Left ventricle myocardium inferior (tissue), 1 donor: ENCODE results near the gene FTO. TPM values are rescaled to one million over a fixed set of nuclear protein-coding genes. Genes with fewer than 3 reads are reported as not detected.

Source experiments
- DNase-seq: peaks from one replicate; pipeline ENCODE4 v3.0.0-alpha.2; 2020
- H3K27ac ChIP-seq: fragments of 200-600 bp; replicated peaks from 2 replicates; pipeline ENCODE4 v1.8.0; 2021
- H3K27me3 ChIP-seq: fragments of 200-600 bp; 2 replicates; pipeline ENCODE4 v1.8.0; 2021; ENCODE audit warnings: low read depth
- H3K36me3 ChIP-seq: fragments of 200-600 bp; 2 replicates; pipeline ENCODE4 v1.8.0; 2021
- H3K4me1 ChIP-seq: fragments of 200-600 bp; 2 replicates; pipeline ENCODE4 v1.8.0; 2021
- H3K4me3 ChIP-seq: fragments of 200-600 bp; 2 replicates; pipeline ENCODE4 v1.8.0; 2021; ENCODE audit warnings: mild to moderate bottlenecking, moderate library complexity
- H3K9me3 ChIP-seq: fragments of 200-600 bp; replicated peaks from 2 replicates; pipeline ENCODE4 v1.8.0; 2021
- intact Hi-C: fragments of 100-400 bp; cut with micrococcal nuclease; formaldehyde crosslinking; loops from one replicate; pipeline ENCODE4 v1.11.0; 2022
- total RNA-seq: library from RNA; stranded (reverse); fragmentation: NEBNext Ultra II Directional; extraction: Animal tissue kit (Norgen Biotek cat#: 25700); gene quantifications from one replicate; pipeline ENCODE4 v1.2.1, GENCODE V29; 2021
- TF ChIP-seq, protein P1 (sequence below): fragments of 200-600 bp; IDR thresholded peaks from 2 replicates; pipeline ENCODE4 v1.8.0; 2021; ENCODE audit warnings: antibody characterized with exemption, mild to moderate bottlenecking, borderline replicate concordance
- donor health status: DM: no; HTN: yes; CAD: no; lungs with severe emphysema.

FTO gene
- total RNA-seq, 1 donor from 2014 or later = 78.4 TPM

GRCh38 chr16:53757971-53758609 is 54.1 kb downstream of the FTO start:
- TF ChIP-seq, protein P1, sequence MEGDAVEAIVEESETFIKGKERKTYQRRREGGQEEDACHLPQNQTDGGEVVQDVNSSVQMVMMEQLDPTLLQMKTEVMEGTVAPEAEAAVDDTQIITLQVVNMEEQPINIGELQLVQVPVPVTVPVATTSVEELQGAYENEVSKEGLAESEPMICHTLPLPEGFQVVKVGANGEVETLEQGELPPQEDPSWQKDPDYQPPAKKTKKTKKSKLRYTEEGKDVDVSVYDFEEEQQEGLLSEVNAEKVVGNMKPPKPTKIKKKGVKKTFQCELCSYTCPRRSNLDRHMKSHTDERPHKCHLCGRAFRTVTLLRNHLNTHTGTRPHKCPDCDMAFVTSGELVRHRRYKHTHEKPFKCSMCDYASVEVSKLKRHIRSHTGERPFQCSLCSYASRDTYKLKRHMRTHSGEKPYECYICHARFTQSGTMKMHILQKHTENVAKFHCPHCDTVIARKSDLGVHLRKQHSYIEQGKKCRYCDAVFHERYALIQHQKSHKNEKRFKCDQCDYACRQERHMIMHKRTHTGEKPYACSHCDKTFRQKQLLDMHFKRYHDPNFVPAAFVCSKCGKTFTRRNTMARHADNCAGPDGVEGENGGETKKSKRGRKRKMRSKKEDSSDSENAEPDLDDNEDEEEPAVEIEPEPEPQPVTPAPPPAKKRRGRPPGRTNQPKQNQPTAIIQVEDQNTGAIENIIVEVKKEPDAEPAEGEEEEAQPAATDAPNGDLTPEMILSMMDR = no peak
- H3K36me3 ChIP-seq = no peaks in the 10 kb centered on the region
- H3K9me3 ChIP-seq = no peaks in the 10 kb centered on the region
- no peak for DNase-seq
- H3K27ac ChIP-seq = no peak overlapping the region
- H3K4me1 ChIP-seq = peaks cover 49% of the 10 kb centered on the region
- no peak overlapping the region for H3K4me3 ChIP-seq
- H3K27me3 ChIP-seq = no peaks in the 10 kb centered on the region
- intact Hi-C loops = no loop called here

GRCh38 chr16:53761962-53762703 is 58.2 kb downstream of the FTO start:
- no peak overlapping the region for H3K27ac ChIP-seq

DNA sequence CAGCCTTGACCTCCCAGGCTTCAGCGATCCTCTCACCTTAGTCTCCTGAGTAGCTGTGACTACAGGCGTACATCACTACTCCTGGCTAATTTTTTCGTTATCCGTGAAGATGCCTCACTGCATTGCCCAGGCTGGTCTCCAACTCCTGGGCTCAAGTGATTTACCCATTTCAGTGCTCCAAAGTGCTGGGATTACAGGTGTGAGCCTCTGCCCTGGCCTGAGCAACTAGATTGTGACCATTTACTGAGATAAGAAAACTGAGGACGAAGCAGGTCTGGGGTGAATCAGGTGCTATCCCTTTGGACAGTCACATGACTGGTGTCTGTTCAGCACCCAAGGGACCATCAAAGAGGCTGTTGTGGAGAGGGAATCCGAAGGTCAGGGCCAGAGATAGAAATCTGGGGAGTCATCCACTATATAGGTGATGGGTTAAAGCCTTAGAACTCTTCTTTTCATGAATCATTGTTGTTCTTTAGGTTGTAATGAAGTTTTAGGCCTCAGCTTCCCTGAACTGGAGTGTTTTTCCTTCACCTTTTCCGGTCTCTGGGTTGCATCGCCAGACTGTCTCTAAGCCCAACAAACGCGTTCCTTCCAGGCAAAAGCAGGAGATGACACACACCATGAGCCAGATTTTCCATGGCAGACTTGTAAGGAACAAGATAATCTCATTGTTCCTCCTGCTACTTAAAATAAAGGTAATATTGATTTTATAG is 62.5 kb downstream of the FTO start:
- no peaks in the 10 kb centered on the region for H3K27me3 ChIP-seq
- TF ChIP-seq, protein P1 = no peak
- no peaks in the 10 kb centered on the region for H3K9me3 ChIP-seq
- H3K27ac ChIP-seq = no peak overlapping the region
- DNase-seq = no peak
- intact Hi-C loops = no loop called here
- H3K4me1 ChIP-seq = peaks cover 60% of the 10 kb centered on the region
- H3K4me3 ChIP-seq = no peak overlapping the region
- H3K36me3 ChIP-seq = no peaks in the 10 kb centered on the region

More at GRCh38 chr16:53761962-53762703, 58.2 kb downstream of the FTO start:
- H3K4me3 ChIP-seq = no peak overlapping the region
- no peaks in the 10 kb centered on the region for H3K9me3 ChIP-seq
- TF ChIP-seq, protein P1 = no peak
- no peaks in the 10 kb centered on the region for H3K36me3 ChIP-seq
- intact Hi-C loops = no loop called here
- H3K4me1 ChIP-seq = peaks cover 38% of the 10 kb centered on the region
- DNase-seq = no peak
- no peaks in the 10 kb centered on the region for H3K27me3 ChIP-seq

DNA sequence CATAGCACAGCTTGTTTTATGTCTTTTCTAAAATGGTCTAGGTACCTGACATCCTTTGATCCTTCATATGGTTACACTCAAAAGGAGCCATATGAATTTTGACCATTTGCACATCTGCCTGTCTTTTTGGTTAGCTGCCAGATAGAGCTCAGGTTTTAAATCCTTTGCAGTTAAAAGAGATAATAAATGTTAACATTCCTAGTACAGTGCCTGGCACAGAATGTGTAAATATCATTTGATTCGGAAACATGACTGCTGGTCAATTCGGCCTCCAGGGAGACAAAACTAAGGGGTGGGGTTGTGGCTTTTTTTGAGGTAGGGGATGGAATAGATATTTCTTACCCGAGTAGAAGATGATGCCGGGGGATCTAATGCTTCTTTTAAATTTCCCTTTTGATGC is 64.2 kb downstream of the FTO start:
- Histone ChIP-seq H3K27ac (peak overlapping the region; percentile 23), H3K4me3 (no peak overlapping the region), H3K9me3 (no peaks in the 10 kb centered on the region), H3K4me1 (peaks cover 64% of the 10 kb centered on the region), H3K36me3 (no peaks in the 10 kb centered on the region), H3K27me3 (no peaks in the 10 kb centered on the region)
- intact Hi-C loops = no loop called here
- TF ChIP-seq, protein P1 = no peak
- no peak for DNase-seq

- Histone ChIP-seq H3K4me3 (no peak overlapping the region), H3K27me3 (no peaks in the 10 kb centered on the region), H3K27ac (peak overlapping the region; percentile 23), H3K36me3 (no peaks in the 10 kb centered on the region), H3K4me1 (peaks cover 67% of the 10 kb centered on the region), H3K9me3 (no peaks in the 10 kb centered on the region)
- DNase-seq = no peak
- TF ChIP-seq, protein P1 = no peak
- intact Hi-C loops = no loop called here
These were observed 64.6 kb downstream of the FTO start for GRCh38 chr16:53768593-53768992.
